NCI-H1417 (cell line): Measurements from ENCODE around the gene ZNF254.
"Not testable (repeated sequence)": the region's sequence is repeated elsewhere in the genome, so short reads cannot be mapped to it uniquely, and the experiment has no call there.

Experiments used
- DNase-seq, 3 experiments: peaks; one replicate each; lab custom pipeline; 2025; lab: John Stamatoyannopoulos, UW

The ZNF254 gene

GRCh38 chr19:24086974-24087595 is at the start of gene ZNF254:
Gene ZNF254 (plus strand): TSS chr19:24087187. CDS start chr19:24087308, 121 bp downstream.
- peak in 1 of 3 experiments; percentile 68 for DNase-seq

- DNase-seq = no peak
Measured at GRCh38 chr19:24040621-24041020, 46.4 kb upstream of the ZNF254 start.

GRCh38 chr19:24041326-24041725 is 45.7 kb upstream of the ZNF254 start:
- not testable (repeated sequence) for DNase-seq

GRCh38 chr19:24046550-24046949 is 40.4 kb upstream of the ZNF254 start:
- DNase-seq = peak; percentile 7 to 52 (median 24)

DNA sequence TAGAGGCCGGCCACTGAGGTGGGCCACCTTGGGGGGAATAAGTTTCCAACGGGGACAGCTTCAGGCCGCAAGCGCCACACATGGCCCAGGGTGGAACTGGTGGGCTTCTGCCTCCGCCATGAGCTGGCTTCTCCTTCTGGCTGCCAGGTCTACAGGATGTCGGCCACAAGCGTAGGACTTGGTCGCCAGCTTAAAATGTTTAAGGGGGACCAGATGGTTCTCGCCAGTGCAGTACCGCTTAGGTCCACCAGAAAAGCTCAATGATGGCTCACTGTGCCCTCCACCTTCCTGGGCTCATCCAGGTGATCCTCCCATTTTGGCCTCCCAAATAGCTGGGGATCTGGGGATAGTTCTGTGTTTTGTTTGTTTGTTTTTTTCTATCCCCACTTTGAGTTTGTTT is 38.7 kb upstream of the ZNF254 start:
- DNase-seq = no peak

DNA sequence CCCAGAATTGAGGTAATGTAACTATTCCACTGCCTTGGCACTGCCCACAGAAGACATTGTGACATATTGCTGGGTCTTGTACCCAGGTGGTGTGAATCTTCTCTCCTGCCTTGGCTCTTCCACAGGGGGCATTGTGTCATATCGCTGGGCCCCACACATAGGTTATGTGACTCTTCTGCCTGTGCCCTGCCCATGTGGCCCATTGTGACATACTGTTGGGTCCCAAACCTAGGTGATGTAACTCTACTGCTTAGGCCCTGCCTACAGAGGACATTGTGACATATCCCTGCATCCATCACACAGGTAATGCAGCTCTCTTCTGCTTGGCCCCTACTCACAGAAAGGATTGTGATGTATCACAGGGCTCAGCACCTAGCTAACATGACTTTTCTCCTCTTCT is 37.5 kb upstream of the ZNF254 start:
- DNase-seq = no peak

- DNase-seq = no peak
Measured at GRCh38 chr19:24051516-24051915, 35.5 kb upstream of the ZNF254 start.

GRCh38 chr19:24052811-24053210 is 34.2 kb upstream of the ZNF254 start:
- DNase-seq = no peak

DNA sequence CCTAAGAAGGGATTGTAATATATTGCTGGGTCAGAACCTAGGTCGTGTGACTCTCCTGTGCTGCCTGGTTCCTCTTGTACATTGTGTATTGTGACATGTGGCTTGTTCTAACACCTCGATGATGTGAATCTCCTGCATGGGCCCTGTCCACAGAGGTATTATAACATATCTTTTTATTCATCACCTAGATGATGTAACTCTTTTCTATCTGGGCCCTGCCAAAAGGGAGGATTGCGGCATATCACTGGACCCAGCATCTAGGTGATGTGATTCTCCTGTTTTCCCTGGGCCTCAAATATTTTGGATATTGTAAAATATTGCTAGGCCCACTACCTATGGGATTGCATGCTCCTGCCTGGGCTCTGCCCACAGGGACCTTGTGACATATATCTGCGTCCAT is 33.4 kb upstream of the ZNF254 start:
- no peak for DNase-seq

GRCh38 chr19:24054044-24054935 is 32.7 kb upstream of the ZNF254 start:
- DNase-seq = no peak

DNA sequence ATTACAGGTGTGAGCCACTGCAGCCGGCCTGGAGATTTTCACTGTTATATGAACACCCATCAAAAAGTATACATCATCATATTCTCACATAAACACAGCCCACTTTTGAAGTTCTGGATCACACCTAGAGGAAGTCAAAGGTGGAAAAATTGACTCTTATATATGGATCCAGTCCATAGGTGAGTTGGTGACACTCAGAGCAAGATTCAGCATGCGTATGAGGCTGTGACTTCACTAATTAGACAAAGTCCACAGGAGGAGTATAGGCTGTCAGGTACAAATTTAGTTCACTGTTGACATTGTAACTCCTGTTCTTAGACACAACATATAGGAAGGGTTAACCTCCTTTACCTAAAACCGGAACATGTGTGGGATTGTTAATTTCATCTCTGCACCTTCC is 31.4 kb upstream of the ZNF254 start:
- DNase-seq = no peak

- DNase-seq = no peak
Measured at GRCh38 chr19:24057144-24057543, 29.8 kb upstream of the ZNF254 start.

- no peak for DNase-seq
Measured at GRCh38 chr19:24059563-24060295, 27.3 kb upstream of the ZNF254 start.

- no peak for DNase-seq
Measured at GRCh38 chr19:24060687-24061356, 26.2 kb upstream of the ZNF254 start.

DNA sequence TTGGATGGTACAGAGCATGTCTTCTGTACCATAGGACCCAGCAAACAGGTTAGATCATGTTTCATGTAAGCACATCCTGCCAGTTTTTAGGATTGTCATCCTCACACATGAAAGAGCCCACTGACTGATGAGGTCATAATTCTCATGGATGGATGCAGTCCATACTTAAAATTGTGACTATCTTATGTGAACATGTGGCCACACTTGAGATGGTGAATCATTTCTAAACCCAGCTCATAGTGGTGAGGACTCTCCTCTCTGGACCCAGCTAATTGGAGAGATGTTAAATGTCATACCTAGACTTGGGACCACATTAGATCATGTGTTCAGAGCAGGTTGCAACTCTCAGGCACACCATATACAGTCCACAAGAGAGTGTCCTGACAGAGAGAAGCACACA is 24.8 kb upstream of the ZNF254 start:
- no peak for DNase-seq

GRCh38 chr19:24063295-24063694 is 23.7 kb upstream of the ZNF254 start:
- DNase-seq = no peak

- no peak for DNase-seq
Measured at GRCh38 chr19:24064175-24064574, 22.8 kb upstream of the ZNF254 start.

DNA sequence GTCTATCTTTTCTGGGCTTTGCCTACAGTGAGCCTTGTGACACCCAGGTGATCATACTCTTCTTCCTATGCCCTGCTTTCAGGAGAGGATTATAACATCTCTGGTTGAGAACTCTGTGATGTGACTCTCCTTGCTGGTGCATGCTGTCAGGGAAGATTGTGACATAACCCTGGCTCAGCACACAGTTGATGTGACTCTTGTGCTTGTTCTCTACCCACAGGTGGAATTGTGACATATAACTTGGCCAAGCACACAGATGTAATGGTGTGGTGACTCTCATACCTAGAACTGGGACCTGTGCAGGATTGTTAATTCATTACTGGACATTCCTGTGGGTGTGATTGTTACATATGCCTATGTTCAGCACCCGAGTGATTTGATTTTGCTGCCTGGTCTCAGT is 21.7 kb upstream of the ZNF254 start:
- DNase-seq = no peak

DNA sequence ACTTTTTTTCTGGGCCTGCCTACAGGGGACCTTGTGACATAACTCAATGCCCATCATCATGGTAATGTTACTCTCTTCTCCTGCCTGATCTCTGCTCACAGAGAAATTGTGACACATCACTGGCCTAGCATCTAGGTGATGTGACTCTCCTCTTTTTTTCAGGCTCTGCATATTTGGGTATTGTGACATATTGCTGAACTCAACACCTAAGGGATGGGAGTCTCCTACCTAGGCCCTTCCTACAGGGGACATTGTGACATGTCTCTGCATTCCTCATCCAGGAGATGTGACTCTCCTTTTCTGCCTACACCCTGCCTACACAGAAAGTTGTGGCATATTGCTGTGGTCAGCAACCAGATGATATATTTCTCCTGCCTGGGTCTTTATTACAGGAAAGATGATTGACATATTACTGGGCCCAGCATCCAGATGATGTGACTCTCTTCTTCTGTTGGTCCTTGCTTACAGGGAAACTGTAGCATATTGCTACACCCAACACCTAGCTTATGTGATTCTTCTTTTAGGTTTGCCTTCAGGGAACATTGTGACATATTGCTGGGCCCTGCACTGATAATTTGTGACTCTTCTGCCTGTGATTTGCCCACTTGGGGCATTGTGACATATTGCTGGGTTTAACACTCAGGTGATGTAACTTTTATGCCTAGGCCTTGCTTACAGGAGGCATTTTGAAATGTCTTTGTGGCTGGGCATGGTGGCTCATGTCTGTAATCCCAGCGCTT is 21.0 kb upstream of the ZNF254 start:
- DNase-seq = no peak

DNA sequence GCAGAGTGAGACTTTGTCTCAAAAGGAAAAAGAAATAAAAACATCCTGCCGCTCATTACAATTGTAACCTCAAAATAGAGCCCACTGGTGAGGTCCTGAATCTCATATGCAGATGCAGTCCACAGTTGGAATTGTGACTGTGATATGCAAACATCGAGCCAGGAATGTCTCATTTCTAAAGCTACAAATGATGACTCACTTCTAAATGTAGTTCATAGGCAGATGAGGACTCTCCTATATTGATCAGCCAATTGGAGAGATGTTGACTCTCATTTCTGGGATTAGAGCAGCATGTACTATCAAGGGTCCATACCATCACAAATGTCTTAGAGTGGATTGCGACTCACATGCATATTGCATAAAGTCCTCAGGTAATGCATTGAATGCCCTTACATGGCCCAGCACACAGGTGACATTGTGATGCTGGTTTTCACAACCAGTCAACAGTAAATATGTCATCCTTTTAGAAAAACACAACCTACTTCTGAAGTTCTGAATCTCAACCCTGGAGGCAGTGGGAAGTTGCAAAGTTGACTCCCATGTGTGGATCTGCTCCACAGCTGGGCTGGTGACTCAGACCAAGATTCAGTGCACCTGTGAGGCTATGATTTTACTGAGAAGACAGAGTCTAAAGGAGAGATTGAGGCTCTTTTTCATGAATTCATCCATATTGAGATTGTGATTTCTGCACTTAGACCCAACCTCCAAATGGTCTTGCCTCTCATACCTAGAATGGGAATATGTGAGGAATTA is 16.9 kb upstream of the ZNF254 start:
- DNase-seq = no peak

DNA sequence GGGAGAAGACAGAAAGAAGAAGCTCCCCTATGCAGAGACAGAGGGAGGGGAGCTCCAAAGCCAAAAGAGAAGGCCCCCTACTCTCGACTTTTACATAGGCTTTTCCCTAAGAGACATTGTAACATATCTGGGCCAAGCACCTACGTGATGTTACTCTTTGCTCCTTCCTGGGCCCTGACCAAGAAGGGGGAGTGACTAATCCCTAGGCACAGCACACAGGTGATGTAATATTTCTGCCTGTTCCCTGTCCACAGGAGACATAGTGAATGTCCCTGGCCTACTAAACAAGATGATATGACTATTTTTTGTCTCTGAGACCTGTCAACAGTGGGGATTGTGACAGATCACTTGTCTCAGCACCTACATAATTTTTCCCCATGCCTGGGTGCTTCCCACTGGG is 15.9 kb upstream of the ZNF254 start:
- DNase-seq = no peak
